Activated T-cell treated with anti-CD3 and anti-CD28 coated beads, Interleukin-2, amount 50 U/mL, for 48 hours (primary cell): ENCODE data around the gene HBG1.
"Not testable (repeated sequence)": the region's sequence is repeated elsewhere in the genome, so short reads cannot be mapped to it uniquely, and the experiment has no call there.

Experiments used
- DNase-seq, 2 experiments: peaks; one replicate each; pipeline ENCODE4 v3.0.0-alpha.2; 2020

HBG1 gene

DNA sequence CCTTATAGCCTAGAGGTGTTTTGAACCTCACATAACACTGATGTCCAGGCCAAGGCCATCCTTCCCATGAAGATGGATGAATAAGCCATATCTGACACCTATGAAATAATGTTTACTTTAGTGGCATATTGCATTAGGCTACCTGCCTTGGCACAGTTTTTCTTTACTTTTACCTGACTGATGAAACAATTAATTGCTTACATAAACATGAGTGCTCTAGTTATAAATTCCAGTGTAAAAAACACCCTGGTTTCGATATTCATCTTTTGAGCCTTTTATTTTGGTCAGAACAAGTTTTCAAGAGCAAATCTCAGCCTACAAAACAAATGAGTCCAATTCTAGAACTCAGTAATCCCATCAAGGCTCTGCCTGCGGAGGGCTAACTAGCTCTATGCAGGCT lies 27.0 kb upstream of the HBG1 start:
- no peak for DNase-seq

DNA sequence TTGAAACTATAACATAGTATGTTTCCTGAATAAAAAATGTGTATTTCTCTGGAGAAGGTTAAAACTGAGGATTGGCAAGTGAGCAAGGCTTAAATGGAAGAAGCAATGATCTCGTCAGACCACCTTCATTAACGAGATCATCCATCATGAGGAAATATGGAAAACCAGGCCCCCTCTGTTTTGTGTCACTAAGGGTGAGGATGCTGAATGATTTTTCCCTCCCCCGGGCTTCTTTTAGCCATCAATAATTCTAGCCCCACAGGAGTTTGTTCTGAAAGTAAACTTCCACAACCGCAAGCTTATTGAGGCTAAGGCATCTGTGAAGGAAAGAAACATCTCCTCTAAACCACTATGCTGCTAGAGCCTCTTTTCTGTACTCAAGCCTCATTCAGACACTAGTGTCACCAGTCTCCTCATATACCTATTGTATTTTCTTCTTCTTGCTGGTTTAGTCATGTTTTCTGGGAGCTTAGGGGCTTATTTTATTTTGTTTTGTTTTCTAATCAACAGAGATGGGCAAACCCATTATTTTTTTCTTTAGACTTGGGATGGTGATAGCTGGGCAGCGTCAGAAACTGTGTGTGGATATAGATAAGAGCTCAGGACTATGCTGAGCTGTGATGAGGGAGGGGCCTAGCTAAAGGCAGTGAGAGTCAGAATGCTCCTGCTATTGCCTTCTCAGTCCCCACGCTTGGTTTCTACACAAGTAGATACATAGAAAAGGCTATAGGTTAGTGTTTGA lies 25.9 kb upstream of the HBG1 start:
- DNase-seq, result no peak

DNA sequence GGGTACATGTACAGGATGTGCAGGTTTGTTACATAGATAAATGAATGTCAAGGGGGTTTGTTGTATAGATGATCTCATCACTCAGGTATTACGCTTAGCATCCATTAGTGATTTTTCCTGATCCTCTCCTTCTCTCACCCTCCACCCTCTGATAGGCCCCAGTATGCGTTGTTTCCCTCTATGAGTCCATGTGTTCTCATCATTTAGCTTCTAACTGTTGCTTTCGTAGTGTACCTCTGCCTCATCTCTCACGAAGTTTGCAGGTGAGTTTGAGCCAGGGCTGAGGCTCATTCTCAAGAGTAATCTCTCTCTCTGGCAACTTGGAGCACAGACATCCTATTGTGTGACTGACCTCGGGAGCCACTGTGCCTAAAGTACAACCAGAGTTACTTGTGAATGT lies 24.7 kb upstream of the HBG1 start:
- DNase-seq, result no peak

DNA sequence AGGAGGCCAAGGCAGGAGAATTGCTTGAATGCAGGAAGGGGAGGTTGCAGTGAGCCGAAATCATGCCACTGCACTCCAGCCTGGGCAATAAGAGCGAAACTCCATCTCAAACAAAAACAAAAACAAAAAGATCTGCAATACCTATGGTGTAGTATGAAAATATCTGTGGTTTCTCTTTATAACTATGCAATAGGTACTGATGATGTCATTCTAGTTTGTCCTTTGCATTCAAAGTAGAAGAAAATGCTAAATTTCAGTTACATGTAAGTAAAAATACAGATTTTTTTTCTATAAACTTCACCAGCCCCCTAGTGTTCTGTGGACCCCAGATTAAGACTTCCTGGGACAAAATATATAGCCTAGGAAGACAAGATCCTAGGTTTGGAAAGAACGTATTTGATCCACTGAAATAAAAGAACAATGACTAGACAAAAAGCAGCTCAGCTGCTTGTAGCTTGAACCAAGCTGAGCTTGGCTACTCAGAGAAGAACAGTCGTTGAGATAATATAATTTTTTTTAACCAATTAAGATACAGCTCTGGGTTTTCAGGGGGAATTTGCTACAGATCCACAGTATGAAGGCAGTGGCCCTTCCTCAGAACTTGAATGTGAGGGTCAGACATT lies 22.8 kb upstream of the HBG1 start:
- no peak for DNase-seq

DNA sequence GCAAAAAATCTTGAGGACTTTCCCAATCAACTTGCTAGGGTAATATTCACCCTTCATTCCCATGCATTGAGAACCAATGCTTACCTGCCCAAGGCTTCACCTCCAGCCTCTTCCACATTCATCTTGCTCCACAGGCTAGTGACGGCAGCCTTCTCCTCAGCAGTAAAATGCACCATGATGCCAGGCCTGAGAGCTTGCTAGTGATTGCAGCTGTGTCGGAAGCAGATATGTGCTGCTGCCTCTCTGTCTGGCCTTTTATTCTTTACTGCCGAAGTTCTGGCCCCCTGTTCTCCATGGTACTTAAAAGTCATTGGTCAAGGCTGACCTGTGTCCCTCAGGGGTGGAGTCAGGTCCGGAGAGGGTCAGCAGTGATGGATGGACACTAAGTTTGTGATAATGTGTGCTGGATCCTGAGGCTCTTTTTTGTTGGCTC lies 20.1 kb upstream of the HBG1 start, which contains the start of gene HBE1:
TSS of gene HBE1 (minus strand) at position 231 of the 433 bp plus-strand sequence. CDS start at position 176, 55 bp downstream.
- DNase-seq, result no peak

DNA sequence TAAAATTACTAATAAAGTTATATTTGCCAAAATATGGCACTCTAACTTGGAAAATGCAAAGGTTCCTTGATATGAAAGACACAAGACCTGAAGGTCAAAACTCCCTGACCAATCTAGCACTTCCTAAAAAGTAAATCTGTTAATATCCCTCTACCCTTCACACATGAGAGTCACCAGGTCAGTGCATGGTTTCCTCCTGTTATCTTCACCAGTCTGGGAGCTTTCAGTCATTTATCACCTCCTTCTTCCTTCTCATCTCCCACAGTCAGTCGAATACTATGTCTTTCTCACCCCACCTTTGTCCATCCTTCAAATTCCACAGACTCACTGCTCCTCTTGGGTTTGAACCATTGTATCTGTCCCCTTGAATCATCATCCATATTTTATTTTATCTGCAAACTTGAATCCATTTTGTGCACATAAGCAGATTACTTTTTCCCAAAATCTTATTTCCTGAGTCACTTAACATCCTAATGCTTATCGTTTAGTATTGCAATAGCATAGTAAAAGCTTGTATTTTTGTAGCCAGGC lies 17.4 kb upstream of the HBG1 start:
- no peak for DNase-seq

DNA sequence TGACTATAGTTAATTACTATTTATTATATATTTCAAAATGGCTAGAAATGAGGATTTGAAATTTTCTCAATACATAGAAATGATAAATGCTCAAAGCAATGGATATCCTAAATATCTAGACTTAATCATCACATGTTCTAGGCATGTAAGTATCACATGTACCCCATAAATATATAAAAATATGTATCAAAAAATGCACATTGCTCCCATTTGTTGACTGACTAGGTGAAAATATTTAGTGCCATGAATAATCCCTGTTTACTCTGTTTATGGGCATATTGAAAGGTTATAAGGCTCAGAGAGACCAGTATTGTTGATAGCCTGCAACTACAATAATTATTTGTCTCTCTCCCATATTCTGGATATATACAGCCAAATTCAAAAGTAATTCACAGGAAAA lies 17.0 kb upstream of the HBG1 start:
- no peak for DNase-seq

DNA sequence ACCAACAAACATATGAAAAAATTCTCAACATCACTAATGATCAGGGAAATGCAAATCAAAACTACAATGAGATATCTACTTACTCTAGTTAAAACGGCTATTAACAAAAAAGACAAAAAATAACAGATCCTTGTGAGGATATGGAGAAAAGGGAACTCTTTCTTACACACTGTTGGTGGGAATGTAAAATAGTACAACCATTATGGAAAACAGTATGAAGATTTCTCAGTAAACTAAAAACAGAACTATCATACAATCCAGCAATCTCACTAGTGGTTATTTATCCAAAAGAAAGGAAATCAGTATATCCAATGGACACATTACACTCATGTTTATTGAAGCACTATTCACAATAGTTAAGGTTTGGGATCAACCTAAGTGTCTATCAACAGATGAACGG lies 16.2 kb upstream of the HBG1 start:
- no peak for DNase-seq

DNA sequence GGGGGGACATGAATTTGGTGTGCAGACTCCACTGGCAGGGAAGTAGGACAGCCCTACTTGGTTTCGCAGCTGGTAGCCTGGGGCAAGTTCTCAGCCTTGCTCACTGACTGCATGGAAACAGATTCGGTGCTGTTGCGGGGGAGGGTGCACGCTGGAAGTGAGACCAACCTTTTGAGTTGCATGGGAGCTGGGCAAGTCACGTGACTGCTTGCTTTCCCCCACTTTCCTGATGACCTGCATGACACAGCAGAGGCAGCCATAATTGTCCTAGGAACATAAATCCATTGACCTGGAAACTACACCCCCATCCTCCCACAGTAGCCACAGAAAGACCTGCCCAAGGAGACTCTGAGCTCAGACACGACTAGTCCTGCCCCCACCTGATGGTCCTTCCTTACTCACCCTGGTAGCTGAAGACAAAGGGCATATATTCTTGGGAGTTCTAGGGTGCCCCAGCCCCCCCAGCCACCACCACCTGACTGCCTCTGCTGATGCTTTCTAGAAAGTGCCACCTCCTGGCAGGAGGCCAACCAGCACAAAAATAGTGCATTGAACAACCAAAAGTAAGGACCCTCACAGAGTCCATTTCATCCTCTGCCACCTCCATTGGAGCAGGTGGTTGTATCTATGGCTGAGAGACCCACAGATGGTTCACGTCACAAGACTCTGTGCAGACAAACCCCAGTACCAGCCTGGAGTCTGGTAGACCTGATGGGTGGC lies 9.0 kb upstream of the HBG1 start:
- DNase-seq, result no peak

DNA sequence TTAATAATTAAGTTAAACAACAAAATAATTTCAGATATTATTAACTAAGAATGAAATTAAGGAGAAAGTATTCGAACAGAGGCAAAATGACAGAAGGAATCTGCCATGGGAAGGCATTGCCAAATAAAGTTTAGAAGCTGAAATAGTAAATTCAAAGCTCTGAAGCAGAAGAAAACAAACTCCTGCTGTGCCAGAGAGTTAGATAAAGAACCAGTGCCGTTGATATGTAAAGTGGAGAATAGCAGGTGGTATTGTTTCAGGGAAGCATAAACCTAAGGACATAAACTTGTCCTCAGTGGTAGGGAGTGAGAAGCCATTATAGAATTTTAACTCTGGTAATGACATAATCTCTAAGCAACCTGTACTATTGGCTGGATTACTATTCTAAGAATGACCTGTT lies 7.6 kb upstream of the HBG1 start:
- DNase-seq, result no peak

DNA sequence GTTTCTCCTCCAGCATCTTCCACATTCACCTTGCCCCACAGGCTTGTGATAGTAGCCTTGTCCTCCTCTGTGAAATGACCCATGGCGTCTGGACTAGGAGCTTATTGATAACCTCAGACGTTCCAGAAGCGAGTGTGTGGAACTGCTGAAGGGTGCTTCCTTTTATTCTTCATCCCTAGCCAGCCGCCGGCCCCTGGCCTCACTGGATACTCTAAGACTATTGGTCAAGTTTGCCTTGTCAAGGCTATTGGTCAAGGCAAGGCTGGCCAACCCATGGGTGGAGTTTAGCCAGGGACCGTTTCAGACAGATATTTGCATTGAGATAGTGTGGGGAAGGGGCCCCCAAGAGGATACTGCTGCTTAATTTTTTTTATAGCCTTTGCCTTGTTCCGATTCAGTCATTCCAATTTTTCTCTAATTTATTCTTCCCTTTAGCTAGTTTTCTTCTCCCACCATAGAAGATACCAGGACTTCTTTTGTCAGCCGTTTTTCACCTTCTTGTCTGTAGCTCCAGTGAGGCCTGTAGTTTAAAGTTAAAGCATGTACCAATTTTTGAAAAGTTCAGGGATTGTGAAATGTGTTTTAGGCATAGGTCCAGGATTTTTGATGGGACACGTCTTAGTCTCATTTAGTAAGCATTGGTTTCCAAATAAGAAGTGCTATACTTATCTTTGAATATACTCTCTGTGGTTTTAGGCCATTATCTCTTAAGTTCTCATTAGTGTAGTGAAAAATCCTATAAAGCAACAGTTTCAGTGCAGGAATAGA lies 5.2 kb upstream of the HBG1 start, which contains the start of gene HBG2:
TSS of gene HBG2 (minus strand) at position 136 of the 768 bp plus-strand sequence. CDS start at position 83, 53 bp downstream.
- DNase-seq, result not testable (repeated sequence)

DNA sequence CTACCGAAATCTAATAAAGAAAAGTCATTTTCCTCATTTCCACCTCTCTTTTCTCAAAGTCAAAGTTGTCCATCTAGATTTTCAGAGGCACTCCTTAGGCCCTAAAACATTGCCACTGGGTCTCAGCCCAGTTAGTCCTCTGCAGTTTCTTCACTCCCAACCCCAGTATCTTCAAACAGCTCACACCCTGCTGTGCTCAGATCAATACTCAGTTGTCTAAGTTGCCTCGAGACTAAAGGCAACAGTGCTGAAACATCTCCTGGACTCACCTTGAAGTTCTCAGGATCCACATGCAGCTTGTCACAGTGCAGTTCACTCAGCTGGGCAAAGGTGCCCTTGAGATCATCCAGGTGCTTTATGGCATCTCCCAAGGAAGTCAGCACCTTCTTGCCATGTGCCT lies 4.4 kb upstream of the HBG1 start:
- DNase-seq, result not testable (repeated sequence)

DNA sequence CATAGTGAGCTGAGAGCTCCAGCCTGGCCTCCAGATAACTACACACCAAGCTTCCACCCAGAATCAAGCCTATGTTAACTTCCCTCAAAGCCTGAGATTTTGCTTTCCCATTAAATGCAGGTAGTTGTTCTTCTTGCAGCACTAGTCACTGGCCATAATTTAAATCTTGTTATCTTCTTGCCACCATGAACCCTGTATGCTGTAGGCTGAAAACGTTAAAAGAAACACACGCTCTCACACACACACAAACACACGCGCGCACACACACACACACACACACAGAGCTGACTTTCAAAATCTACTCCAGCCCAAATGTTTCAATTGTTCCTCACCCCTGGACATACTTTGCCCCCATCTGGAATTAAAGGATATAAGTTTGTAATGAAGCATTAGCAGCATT lies 3.8 kb upstream of the HBG1 start:
- DNase-seq, result not testable (repeated sequence)

DNA sequence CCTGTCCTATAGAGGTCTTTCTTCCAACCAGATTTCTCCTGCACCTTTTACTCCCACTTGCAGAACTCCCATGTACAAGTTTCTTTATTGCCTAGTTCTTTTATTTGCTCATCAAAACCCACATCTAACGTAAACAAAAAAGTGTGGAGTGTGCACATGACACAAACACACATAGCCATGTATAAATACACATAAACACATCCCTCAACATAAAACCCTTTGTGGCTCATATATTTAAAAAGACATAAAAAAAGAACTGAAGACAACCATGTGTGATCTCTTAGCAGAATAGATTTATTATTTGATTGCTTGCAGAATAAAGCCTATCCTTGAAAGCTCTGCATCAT lies 3.2 kb upstream of the HBG1 start:
- no peak for DNase-seq

DNA sequence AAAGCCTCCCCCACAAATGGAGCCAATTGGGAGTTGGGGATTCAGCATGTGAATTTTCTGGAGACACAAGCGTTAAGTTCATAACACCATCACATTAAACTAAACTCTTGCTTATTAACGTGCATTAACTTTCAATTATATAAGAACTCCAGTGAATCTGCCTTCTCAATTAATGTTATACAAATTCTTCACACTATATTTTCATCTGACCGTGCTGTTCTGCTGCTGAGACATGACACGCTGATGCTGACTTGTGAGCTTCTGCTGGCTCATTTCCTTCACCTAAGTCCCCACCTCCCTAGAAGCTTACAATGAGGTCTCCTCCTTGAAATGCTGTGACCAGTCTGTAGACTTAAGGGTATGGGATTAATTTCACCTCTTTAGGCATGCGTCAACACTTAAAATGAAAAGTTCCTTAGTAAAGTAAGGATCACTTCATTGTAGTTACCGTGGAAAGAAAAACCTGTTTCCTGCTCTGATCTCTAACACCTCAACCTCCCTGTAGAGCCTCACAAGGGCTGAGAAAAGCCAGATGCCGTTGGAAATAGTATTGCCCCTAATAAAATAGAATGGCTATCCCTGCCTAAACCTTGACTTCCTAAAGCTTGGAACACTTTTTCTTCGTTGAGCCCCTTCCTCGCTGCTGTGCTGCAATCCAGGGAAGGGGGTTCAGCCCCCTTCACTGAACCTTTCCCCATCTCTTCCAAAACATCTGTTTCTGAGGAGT lies 2.7 kb upstream of the HBG1 start:
- no peak for DNase-seq

DNA sequence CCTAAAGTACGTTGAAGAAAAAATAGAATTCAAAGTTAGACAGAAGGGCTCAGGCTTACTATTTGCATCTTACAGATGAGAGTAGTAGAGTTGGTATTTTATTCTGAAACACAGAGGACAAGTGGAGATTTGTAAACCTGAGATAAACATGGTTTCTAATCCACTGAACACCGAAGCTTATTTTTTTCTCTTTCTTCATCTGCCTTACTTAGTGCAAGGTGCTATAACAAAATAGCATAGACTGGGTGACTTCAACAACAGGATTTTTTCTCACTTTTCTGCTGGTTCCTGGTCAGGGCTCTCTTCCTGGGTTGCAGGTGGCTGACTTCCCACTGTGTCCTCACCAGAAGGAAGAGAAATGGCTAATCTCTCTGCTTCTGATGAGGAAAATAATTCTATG lies 2.1 kb upstream of the HBG1 start:
- no peak for DNase-seq

DNA sequence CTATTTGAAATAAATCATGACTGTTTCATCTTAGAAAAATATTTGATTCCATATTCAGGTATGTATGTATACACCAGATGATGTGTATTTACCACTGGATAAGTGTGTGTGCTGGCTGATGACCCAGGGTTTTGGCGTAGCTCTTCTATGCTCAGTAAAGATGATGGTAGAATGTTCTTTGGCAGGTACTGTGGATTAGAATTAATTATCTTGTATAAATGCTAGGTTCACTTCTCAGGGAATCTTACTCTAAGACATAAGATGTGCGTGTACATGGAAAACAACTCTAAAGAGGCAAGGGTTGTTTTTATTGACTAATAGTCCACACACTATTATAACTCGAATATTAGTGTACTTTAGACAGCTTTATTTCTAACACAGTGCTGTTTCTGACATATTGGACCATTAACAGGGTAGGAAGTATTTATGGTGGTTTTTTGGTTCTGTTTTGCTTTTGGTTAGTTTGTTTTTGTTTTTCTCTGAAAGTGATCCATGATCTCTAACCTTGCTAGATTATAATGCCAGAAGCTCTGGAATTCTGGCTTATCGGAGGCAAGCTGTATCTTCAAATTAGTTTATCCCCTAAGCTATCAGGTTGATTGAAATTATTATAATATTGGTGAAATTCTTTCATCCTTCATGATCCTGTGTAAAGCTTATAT lies 1.0 kb upstream of the HBG1 start:
- no peak for DNase-seq

DNA sequence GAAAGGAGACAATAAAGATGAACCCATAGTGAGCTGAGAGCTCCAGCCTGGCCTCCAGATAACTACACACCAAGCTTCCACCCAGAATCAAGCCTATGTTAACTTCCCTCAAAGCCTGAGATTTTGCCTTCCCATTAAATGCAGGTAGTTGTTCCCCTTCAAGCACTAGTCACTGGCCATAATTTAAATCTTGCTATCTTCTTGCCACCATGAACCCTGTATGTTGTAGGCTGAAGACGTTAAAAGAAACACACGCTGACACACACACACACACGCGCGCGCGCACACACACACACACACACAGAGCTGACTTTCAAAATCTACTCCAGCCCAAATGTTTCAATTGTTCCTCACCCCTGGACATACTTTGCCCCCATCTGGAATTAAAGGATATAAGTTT lies 1.2 kb downstream of the HBG1 start:
- not testable (repeated sequence) for DNase-seq

DNA sequence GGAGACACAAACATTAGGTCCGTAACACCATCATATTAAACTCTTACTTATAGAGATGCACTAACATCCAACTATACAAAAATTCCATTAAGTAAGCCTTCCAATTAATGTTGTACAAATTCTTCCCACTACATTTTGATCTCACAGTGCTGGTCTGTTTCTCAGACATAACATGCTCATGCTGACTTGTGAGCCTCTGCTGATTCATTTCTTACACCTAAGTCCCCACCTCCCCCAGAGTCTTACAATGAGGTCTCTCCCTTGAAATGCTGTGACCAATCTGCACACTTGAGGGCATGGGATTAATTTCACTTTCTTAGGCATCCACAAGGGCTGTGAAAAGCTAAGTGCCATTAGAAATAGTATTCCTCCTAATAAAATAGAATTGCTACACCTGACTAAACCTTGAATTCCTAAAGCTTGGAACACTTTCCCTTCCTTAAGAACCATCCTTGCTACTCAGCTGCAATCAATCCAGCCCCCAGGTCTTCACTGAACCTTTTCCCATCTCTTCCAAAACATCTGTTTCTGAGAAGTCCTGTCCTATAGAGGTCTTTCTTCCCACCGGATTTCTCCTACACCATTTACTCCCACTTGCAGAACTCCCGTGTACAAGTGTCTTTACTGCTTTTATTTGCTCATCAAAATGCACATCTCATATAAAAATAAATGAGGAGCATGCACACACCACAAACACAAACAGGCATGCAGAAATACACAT lies 2.0 kb downstream of the HBG1 start:
- DNase-seq, result no peak

DNA sequence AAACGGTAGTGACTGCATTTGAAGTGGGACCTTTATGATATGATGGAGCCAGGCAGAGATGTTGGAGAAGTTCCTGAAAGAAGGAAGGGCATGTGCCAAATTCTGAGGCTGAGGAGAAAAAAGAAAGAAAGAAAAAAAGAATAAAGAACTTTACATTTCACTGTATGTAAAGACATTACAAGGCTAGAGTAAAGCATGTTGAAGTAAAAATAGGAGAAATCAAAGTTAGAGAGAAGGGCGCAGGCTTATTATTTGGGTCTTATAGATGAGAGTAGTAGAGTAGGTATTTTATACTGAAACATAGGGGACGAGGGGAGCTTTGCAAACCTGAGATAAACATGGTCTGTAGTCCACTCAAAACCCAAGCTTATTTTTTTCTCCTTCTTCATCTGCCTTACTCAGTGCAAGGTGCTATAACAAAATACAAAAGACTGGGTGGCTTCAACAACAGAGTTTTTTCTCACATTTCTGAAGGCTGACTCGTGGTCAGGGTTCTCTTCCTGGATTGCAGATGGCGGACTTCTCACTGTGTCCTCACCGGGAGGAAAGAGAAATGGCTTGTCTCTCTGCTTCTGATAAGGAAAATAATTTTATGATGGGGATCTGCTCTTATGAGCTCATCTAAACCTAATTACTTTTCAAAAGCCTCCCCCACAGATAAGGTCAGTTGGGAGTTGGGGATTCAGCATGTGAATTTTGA lies 2.7 kb downstream of the HBG1 start:
- no peak for DNase-seq
